SW480 (cell line): ENCODE results near the gene C6orf132.

Experiments used
- DNase-seq: peaks from one replicate; pipeline ENCODE4 v3.0.0-alpha.2; 2016; ENCODE audit warnings: low spot score

The C6orf132 gene

DNA sequence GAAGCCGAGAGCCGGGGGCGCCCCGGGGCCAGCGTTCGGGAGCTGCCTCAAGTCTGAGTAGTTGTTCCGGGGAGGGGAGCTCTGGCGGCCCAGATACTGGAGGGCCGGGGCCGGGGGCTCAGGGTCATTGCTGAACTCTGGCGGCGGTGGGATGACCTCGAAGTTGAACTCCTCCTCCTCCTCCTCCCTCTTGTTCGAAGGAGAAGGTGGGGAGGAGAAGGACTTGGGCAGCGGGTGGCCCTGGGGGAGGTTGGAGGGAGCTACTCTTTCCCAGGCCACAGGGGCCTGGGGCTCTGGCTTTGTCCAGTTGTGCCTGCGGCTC lies 37.7 kb downstream of the C6orf132 start:
- DNase-seq = no peak

DNA sequence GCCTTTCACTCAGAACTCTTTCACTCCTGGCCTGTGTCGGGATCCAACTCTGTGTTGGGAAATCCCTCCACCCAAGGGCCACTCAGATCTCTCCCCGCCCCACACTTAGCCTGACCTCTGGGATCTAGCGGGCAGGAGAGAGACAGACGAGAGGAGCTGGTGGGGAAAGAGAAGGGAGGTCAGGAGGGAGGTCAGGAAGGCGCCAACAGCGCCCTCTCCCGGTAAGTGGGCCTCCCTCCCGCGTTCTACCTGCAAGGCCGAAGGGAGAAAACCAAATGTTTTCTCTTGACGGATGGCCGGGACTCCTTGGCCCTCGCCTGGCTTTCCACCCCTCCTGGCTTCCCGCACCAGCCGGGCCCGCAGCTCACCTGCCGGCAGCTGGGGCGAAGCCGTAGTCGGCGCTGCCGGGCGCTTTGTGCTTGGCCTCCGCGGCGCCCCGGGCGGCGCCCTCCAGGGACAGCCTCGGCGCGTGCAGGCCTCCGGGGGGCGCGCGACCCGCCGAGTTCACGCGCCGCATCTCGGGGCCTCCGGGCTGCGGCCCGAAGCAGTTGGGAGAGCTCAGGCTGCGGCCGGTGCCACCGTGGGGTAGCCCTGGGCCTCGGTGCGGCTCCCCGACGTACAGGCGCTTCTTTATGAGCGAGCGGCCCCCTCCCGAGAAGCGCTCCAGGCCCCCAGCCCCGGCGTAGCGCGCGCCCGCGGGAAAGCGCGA lies 38.2 kb downstream of the C6orf132 start:
- DNase-seq = no peak

DNA sequence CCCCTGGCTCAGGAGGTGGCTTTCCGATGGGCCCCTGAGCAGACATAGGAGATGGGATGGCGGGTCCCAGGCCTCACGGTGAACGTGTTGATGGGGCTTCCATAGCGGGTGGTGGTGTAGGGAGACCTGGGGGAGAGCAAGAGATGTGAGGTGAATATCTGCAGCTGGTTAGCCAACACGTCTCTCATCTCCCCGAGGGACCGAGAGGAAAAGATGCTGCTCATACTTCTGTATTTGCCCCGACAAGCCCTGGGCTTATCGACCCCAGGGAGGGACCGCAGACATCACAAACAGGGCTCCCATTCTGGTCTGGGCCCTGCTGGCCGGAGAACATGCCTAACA lies 38.7 kb downstream of the C6orf132 start:
- DNase-seq = no peak

DNA sequence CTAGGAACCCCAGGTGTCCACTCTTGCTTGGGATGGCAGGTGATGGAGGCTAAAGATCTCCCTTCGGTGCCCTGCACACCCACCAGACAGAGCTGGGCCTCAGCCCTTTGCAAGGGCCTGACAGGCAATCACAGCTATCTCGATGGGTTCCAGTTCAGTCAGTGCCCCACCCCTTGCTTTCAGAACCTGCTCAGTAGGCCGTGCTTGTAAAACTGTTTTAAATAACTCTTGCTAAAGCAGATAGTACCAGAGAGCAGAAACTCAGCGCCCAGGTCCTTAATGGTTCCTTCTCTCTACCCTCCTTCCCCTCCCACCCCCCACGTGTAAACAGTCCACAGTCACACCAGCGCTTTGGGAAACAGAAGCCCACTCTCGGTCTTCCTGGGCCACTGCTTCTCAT lies 39.2 kb downstream of the C6orf132 start:
- no peak for DNase-seq

DNA sequence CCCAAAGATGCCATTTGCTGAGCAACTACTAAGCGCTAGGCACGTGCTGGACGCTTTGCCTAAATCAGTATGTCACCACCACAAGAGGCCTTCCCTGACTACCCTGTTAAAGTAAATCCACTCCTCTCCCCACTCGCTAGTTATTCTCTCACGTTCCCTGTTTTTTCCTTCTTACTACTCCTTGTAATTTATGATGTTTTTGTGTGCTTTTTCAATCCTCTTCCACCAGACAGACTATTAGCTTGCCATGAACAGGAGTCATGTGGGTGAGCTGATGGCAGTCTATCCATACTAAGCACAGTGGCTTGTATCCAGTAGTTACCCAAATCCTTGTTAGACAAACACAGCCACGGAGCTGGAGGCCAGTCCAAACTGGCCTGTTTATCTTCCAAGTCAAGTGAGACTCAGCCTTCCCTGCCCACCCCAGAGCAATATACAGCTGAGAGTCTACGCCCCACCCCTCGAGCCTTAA lies 41.2 kb downstream of the C6orf132 start:
- no peak for DNase-seq

DNA sequence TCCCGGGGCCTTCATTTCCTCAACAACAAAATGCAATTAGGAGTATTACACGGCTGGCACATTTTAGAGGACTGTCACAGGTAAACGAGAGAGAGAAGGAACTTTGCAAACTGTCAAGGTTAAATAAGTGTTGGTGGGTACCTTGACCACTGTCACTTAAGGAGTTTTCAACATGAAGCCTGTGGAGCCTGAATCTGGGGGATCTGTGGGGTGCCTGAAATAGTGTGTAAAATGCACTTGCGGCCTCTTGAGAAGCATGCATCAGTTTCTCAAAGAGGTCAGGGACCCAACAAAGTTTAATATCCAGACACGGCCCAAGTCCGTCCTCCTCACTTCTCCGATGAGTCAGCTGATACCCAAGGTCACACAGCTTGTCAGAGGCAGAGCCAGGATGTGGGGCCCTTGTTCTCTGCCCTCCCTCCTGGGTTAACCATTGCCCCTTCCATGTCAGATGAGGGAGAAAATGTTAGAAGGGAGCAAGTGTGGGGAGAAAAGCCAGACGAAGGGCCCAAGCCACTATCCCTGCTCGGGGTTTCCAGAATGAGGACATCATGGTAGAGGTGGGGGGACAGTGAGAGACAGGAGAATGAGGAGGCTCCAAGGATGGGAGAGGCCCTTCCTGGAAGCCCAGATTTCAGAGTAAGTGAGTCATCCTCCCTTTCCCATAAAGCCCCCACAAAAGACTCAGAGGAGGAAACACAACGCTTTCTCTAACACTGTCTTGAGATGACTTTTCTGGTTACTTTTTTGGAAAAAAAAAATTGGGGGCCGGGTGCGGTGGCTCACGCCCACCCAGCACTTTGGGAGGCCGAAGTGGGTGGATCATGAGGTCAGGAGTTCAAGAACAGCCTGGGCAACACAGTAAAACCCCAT lies 42.2 kb downstream of the C6orf132 start:
- DNase-seq = peak; percentile 56

DNA sequence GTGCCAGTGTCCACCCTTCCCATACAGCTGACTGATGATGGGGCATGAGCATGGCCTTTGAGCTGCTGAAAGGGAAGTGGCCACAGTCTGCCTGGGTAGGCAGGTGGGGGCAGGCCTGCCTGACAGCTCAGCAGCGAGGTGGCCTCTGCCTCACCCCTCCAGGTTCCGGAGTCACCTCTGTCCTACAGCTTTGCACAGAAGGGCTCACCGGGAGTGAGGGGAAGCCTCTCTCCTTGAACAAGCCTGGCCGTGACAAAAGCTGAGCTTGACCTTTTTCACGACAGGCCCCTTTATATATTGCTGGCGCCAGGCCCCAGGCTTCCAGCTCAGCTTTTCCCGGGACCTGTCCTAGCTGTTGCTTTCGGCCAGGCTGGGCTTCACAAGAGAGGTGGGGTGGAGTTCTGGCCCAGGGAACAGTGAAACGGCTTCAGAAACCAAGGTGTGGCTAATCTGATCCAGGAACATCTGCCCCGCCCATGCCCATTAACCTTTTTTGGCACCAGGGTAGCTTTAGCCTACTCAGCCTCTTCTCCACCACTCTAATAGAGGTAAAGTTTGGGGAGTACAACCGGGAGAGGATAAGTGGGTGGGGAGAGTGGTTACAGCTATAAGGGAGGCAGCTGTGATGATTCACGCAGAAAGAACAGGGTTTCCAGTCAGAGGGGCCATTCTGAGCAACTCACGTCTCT lies 42.9 kb downstream of the C6orf132 start:
- peak; percentile 88 for DNase-seq

DNA sequence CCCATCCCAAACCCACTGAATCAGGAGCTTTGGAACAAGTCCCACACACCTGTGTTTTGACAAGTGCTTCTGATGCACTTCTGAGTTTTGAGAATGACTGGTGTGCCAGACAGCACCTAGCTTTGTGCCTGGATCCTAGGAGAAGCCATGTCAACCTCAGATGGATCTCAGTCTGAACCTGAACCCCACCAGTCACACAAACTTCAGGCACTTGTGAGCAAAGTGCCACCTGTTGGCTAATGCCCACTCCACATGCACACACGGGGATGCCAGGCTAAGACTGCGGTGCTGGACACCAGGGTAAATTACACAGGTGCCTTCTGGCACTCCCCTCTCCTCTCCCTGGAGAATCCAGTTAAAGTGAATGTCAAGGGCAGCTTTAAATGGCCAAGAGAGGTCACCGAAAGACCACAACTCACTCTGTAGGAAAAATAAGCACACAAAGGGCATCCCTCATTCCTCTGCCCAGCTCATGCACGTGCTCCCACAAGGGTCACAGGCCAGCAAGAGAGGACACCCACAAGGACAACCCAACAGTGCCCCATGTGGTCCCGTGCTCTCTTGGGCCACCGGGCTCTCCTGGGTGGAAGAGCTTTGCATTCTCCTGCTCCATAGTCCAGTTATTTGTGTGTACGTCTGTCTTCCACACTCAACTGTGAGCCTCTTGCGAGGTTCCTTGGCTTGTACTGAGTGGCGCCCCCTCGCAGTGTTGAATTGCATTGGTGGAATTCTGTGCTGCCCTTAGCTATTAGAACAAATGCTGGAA lies 46.5 kb downstream of the C6orf132 start:
- DNase-seq = peak; percentile 14

DNA sequence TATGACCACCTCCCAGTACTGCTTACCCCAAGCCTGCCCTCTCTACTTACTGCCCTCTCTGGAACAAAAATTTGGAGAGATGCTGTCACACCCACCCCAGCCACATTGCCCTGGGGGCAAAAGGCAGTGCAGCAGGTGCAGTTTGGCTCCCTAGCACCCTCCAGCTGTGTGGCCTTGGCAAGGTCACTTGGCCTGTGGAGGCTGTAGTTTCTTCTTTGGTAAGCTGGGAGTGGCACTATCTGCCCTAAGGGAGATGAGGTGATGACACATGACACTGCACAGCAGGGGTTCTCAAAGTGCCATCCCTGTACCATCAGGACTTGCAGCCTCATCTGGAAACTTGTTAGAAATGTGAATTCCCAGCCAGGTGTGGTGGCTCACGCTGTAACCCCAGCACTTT lies 47.3 kb downstream of the C6orf132 start:
- no peak for DNase-seq

DNA sequence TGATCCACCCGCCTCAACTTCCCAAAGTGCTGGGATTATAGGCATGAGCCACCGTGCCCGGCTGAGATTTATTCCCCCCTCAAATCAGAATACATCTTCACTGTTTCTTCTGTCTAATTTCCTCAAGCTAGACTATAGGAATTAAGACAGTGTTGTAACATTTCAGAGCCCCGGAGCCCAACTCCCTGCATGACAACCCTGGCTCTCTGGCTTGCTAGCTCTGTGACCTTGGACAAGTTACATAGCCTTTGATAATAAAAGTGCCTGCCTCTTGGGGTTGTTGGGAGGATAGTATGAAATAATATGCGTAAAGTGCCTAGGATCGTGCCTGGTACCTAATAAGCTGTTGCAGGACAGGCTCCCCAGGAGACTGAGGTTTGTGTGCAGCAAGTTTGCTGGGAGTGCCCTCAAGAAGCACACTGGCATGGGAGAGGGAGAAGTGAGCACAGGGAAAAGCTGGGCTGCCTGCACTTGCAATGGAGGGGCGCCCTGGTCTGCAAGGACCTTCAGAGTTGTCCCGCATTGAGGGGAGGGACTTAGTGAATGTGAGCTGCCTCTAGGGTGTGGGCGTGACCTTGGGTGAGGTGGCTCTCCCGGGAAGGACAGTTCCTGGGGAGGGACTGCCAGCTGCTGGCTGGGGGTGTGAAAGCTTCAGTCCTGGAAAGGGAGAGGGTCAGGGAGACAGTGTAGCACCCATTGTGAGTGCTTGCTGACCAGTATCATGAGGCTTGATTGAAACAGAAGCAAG lies 48.7 kb downstream of the C6orf132 start:
- peak; percentile 37 for DNase-seq

DNA sequence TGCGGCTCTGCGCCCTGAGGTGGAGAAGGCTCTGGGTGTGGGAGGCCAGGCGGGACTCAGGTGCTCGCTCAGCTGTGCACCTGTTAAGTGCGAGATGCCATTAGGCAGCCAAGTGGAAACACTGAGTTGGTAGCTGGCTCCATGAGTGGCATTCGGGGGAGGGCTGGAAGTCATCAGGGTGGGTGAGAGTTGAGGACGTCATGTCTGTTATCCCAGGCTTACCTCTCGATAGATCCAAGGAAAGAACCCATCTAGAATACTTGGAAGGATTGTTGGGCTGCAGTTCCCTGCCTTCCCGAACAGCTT lies 50.7 kb downstream of the C6orf132 start:
- no peak for DNase-seq

DNA sequence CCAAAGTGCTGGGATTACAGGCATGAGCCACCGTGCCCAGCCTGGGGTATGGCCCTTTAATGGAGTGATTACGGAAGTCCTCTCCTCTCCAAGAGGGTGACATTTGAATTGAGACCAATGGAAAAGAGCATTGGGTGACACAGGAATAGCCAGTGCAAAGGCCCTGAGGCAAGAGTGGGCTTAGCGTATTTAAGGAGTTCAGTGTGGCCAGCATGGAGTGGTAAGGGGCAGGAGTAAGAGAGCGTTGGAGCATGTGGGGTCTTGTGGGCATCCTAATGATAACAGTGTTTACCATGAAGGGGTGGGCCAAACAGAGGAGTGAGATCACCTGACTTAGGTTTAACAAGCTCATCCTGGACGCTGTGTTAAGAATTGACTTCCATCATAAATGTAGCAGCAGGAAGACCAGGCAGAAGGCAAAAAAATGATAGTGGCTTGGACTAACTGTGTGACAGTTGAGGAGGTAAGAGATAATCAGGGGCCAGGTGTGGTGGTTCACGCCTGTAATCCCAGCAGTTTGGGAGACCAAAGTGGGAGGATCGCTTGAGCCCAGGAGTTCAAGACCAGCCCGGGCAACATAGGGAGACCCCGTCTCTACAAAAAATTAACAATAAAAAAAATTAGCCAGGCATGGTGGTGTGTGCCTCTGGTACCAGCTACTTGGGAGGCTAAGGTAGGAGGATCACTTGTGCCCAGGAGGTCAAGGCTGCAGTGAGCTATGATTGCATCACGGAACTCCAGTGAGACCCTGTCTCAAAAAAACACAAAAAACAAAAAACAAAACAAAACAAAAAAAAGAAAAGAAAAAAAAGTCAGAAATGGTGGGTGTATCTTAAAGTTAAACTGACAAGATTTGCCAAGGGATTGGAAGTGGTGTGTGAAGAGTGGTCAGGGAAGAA lies 51.4 kb downstream of the C6orf132 start:
- no peak for DNase-seq

DNA sequence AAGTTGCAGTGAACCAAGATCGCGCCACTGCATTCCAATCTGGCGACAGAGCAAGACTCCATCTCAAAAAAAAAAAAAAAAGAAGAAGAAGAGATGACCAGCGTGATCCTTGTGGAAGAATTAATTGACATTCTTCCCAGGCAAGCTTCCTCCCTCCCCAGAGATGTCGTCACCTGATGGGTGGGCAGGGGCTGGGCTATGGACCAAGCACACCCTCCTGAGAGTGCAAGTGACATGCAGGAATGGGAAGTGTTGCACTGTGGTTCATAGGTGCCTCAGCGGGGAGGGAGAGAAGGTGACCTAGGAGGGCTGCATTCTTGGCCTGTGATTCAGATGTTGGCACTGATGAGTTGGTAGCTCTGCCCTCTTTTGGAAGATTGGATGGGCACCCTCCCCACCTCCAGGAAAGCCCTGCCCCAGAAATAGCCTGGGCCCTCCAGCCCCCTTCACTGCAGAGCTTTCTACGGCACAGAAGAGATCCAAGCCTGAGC lies 54.3 kb downstream of the C6orf132 start:
- peak; percentile 70 for DNase-seq

DNA sequence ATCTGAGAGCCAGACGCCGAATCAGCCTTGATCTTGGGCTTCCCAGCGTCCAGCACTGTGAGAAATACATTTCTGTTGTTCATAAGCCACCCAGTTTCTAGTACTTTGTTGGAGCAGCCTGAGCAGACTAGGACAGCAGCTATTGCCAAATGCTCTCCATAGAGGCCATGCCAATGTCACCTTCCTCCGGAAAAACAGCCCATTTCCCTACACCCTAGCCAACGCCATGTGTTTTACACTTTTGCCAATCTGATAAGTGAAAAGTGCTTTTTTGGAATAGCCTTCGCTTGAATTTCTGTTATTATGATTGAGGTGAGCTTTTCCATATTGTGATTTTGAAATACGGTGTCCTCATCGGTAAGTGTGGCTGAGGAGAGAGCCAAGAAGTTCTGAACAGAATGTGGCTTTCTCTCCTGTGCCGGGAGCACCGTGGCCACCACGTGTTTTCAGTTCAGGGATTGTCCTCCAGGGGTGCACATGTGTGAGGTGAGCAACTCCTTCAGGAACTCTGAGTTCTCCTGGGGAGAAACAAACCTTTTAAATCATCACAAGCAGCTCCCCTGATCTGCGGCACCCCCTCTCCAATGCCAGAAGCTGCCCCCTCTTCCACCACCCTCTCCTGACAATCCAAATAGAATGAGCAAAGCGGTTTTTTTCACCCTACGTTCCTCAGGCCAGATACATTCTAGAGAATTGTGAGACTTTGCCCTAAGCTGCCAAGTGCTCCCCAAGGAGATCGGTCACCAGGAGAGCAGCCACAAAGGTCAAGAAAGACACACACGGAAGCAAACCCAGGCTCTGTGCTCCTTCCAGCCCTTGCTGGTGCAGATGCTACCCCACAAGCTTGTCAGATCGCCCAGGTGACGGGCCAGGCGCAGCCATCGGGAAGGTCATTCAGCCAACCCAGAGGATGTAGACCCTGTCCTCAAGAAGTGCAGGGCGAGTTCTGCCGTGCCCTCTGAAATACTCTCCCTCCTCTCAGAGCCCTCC lies 56.1 kb downstream of the C6orf132 start:
- DNase-seq = no peak

DNA sequence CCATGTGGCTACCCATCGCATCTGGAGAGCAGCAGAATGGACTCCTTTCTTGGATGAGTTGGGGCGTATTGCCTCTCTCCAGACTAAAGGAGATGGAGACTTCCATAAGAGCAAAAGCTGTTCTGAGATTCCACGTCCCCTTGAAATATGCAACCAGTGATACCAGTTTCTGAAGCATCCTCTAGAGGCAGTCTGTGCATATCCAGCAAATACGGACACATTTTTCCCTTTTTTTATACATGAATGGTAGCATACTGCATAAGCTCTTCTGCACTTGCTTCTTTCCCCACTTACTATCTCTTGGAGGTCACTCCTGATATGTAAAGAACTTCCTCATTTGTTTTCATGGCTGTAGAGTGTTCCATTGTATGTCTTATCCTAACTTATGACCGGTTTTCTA lies 57.5 kb downstream of the C6orf132 start:
- DNase-seq = peak; percentile 15

DNA sequence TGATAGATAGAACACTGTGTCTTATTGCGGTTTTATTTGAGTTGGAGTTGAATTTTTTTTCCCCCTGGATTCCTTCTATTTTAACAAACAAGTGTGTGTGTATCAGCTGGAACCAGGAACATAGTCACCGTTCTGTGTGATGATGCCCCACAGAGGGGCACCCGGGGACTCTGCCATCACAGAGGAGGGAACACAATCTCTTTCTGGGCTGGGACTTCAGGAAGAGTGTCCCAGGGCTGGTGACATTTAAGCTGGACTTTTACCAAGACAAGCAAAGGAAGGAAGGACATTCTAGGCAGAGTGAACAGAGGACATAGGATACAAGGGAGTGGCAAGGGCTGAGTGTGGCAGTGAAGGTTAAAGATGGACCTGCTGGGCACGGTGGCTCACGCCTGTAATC lies 58.9 kb downstream of the C6orf132 start:
- no peak for DNase-seq

DNA sequence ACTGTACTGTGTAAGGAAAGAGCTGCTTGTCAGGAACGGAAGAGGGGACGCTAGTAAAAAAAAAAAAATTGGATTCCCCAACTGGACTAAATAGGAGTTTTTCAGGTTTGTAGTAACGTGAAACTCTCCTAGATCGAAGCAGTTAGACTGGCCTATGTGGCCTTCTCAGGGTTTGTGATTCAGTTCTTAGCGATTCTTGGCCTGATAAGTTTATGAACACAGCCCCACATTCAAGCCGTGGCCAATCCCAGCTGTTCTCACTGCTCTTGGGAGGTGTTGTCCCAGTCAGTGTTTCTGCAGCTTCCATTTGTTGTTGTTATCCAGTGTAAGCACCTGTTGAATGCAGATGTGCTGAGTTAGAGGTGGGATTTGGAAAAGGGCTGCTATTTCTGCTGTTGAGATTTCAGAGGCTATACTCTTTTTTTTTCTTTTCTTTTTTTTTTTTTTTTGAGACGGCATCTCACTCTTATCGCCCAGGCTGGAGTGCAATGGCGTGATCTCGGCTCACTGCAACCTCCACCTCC lies 62.4 kb downstream of the C6orf132 start:
- DNase-seq = no peak

DNA sequence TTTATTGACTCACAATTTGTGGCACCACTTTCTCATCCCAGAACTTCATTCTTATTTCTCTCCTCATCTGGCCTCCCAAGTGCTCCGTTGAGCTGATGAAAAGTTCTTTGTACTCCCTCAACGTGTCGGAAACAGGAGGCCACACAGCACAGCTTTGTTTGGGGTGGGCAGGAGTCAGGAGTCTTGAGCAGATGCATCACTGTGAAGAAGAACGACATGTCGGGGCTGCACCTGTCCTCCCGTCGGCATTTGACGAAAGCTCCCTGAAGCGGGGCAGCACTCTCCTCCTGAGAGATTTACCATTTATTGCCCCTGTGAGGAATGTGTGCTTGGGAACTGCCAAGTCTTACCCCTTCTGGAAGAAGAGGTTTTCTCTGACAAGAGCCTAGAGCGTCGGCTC lies 64.0 kb downstream of the C6orf132 start:
- DNase-seq = no peak
